IMR-90 (cell line): Measurements from ENCODE around the gene NUCB1. TPM values are rescaled to one million over a fixed set of nuclear protein-coding genes. Genes with fewer than 3 reads are reported as not detected.

Source experiments
- ATAC-seq: fragments of 200-7000 bp; cut with Tn5 transposase; 2 replicates; pipeline ENCODE4 v1.9.1; 2020; ENCODE audit warnings: low read depth, mild to moderate bottlenecking, moderate library complexity
- BruUV-seq: library from RNA; stranded (reverse); fragments of 400-500 nt; replicated peaks from 2 replicates; lab custom pipeline; 2021; lab: Mats Ljungman, UMichigan
- CTCF ChIA-PET: fragments of 300-600 bp; formaldehyde crosslinking; extraction: SDS; loops from one replicate; lab custom pipeline; 2021; ENCODE audit warnings: antibody characterized with exemption; lab: Yijun Ruan, JAX
- POLR2A ChIA-PET: fragments of 300-600 bp; sonication (Branson Sonifier 250); formaldehyde crosslinking; loops from one replicate; lab custom pipeline; 2022; ENCODE audit warnings: antibody characterized with exemption; ENCODE audit not compliant: unreplicated experiment; lab: Charles Lee
- DNase-seq: peaks from one replicate; pipeline ENCODE4 v3.0.0; 2013
- H2AFZ ChIP-seq: replicated peaks from 2 replicates; pipeline ENCODE3; 2013; ENCODE audit warnings: low read length, mild to moderate bottlenecking; ENCODE audit not compliant: poor library complexity
- H2AK5ac ChIP-seq: 2 replicates; pipeline ENCODE4 v1.6.1; 2013; ENCODE audit warnings: low read depth, low read length, inconsistent platforms
- H2AK9ac ChIP-seq: replicated peaks from 2 replicates; pipeline ENCODE3; 2013; ENCODE audit warnings: mild to moderate bottlenecking, low read depth, low read length, moderate library complexity; ENCODE audit not compliant: poor library complexity
- H2BK120ac ChIP-seq: 2 replicates; pipeline ENCODE4 v1.6.1; 2013; ENCODE audit warnings: low read depth, low read length, inconsistent platforms
- H2BK15ac ChIP-seq: 3 replicates; pipeline ENCODE4 v1.6.1; 2013; ENCODE audit warnings: low read depth, low read length, inconsistent platforms
- H2BK20ac ChIP-seq: 2 replicates; pipeline ENCODE4 v1.6.1; 2013; ENCODE audit warnings: low read depth, mild to moderate bottlenecking, inconsistent platforms, low read length, moderate library complexity
- H2BK5ac ChIP-seq: 2 replicates; pipeline ENCODE4 v1.6.1; 2013; ENCODE audit warnings: mild to moderate bottlenecking, low read depth, low read length, inconsistent platforms; ENCODE audit not compliant: poor library complexity, severe bottlenecking
- H3K14ac ChIP-seq: replicated peaks from 2 replicates; pipeline ENCODE4 v1.6.1; 2013; ENCODE audit warnings: low read depth, low read length, inconsistent platforms
- H3K18ac ChIP-seq: 2 replicates; pipeline ENCODE4 v1.6.1; 2013; ENCODE audit warnings: low read depth, low read length, control low read depth
- H3K23ac ChIP-seq: 2 replicates; pipeline ENCODE4 v1.6.1; 2013; ENCODE audit warnings: low read depth, low read length, inconsistent platforms
- H3K27ac ChIP-seq: 2 replicates; pipeline ENCODE4 v1.5.1; 2013; ENCODE audit warnings: mild to moderate bottlenecking, control low read depth, low read length; ENCODE audit not compliant: insufficient read depth
- H3K27me3 ChIP-seq: 2 replicates; pipeline ENCODE4 v1.6.1; 2013; ENCODE audit warnings: low read length; ENCODE audit not compliant: control insufficient read depth, insufficient read depth
- H3K36me3 ChIP-seq: 2 replicates; pipeline ENCODE4 v1.6.1; 2013; ENCODE audit warnings: low read length, mixed read lengths; ENCODE audit not compliant: control insufficient read depth, insufficient read depth
- H3K4ac ChIP-seq: 2 replicates; pipeline ENCODE4 v1.6.1; 2013; ENCODE audit warnings: low read depth, low read length, inconsistent platforms
- H3K4me1 ChIP-seq: 2 replicates; pipeline ENCODE4 v1.6.1; 2013; ENCODE audit warnings: low read length, mixed read lengths; ENCODE audit not compliant: control insufficient read depth, insufficient read depth
- H3K4me2 ChIP-seq: 2 replicates; pipeline ENCODE4 v1.6.1; 2013; ENCODE audit warnings: low read depth, mild to moderate bottlenecking, control low read depth, low read length, moderate library complexity
- H3K4me3 ChIP-seq: 2 replicates; pipeline ENCODE4 v1.5.1; 2013; ENCODE audit warnings: low read depth, mild to moderate bottlenecking, control low read depth, low read length, moderate library complexity; ENCODE audit not compliant: insufficient read depth
- H3K56ac ChIP-seq: 2 replicates; pipeline ENCODE4 v1.6.1; 2013; ENCODE audit warnings: low read length, inconsistent platforms; ENCODE audit not compliant: insufficient read depth; ENCODE audit errors: extremely low read depth
- H3K79me1 ChIP-seq, 2 experiments: 2 replicates each; pipeline ENCODE4 v1.6.1; 2013; ENCODE audit warnings: low read length in 2 of 2, inconsistent platforms in 1 of 2, low read depth in 1 of 2
- H3K9ac ChIP-seq: 2 replicates; pipeline ENCODE4 v1.6.1; 2013; ENCODE audit warnings: low read depth, low read length, control low read depth
- H3K9me1 ChIP-seq: 2 replicates; pipeline ENCODE4 v1.6.1; 2013; ENCODE audit warnings: low read length, inconsistent platforms; ENCODE audit not compliant: insufficient read depth
- H3K9me3 ChIP-seq: 2 replicates; pipeline ENCODE4 v1.6.1; 2013; ENCODE audit warnings: low read length; ENCODE audit not compliant: control insufficient read depth, insufficient read depth
- H4K20me1 ChIP-seq: 2 replicates; pipeline ENCODE4 v1.6.1; 2013; ENCODE audit warnings: low read length, inconsistent platforms; ENCODE audit not compliant: insufficient read depth
- H4K5ac ChIP-seq: 2 replicates; pipeline ENCODE4 v1.6.1; 2013; ENCODE audit warnings: mild to moderate bottlenecking, low read depth, low read length, control low read depth
- H4K8ac ChIP-seq, 2 experiments: 2 replicates each; pipeline ENCODE4 v1.6.1; 2013; ENCODE audit warnings: low read depth in 2 of 2, low read length in 2 of 2, control low read depth in 1 of 2, inconsistent platforms in 1 of 2
- H4K91ac ChIP-seq: 2 replicates; pipeline ENCODE4 v1.6.1; 2013; ENCODE audit warnings: low read depth, low read length, inconsistent platforms; ENCODE audit not compliant: insufficient read depth
- BHLHE40 ChIP-seq: fragments of 150-350 bp; IDR thresholded peaks from 2 replicates; pipeline ENCODE4 v1.6.1; 2016; ENCODE audit warnings: mild to moderate bottlenecking, low read depth, low read length
- CEBPB ChIP-seq: IDR thresholded peaks from 2 replicates; pipeline ENCODE4 v1.6.1; 2012; ENCODE audit warnings: low read depth, low read length, improper control_type of control experiment
- CHD1 ChIP-seq: IDR thresholded peaks from 2 replicates; pipeline ENCODE4 v1.6.1; 2012; ENCODE audit warnings: low read depth, low read length, improper control_type of control experiment
- MAFK ChIP-seq: IDR thresholded peaks from 2 replicates; pipeline ENCODE4 v1.6.1; 2012; ENCODE audit warnings: low read depth, low read length, improper control_type of control experiment
- MAZ ChIP-seq: IDR thresholded peaks from 2 replicates; pipeline ENCODE4 v1.6.1; 2012; ENCODE audit warnings: low read depth, mild to moderate bottlenecking, low read length, improper control_type of control experiment, moderate library complexity, borderline replicate concordance
- MXI1 ChIP-seq: IDR thresholded peaks from 2 replicates; pipeline ENCODE4 v1.6.1; 2012; ENCODE audit warnings: low read depth, mild to moderate bottlenecking, low read length, moderate library complexity, borderline replicate concordance
- POLR2A ChIP-seq: IDR thresholded peaks from 2 replicates; pipeline ENCODE4 v1.6.1; 2012; ENCODE audit warnings: mild to moderate bottlenecking, low read depth, low read length
- RAD21 ChIP-seq: IDR thresholded peaks from 2 replicates; pipeline ENCODE4 v1.6.1; 2012; ENCODE audit warnings: low read length, improper control_type of control experiment
- RCOR1 ChIP-seq: IDR thresholded peaks from 2 replicates; pipeline ENCODE4 v1.6.1; 2012; ENCODE audit warnings: mild to moderate bottlenecking, low read length, improper control_type of control experiment; ENCODE audit not compliant: insufficient replicate concordance
- RFX5 ChIP-seq: IDR thresholded peaks from 2 replicates; pipeline ENCODE4 v1.8.0; 2012; ENCODE audit warnings: low read depth, mild to moderate bottlenecking, low read length, moderate library complexity
- SMC3 ChIP-seq: fragments of 150-350 bp; IDR thresholded peaks from 2 replicates; pipeline ENCODE4 v1.6.1; 2016; ENCODE audit warnings: low read depth, mild to moderate bottlenecking, antibody characterized with exemption, low read length, moderate library complexity
- WGBS, 2 experiments: methylation state at CpG; one replicate each; pipeline versions ENCODE4 v1.1.5 to v1.1.7; 2013; ENCODE audit warnings: missing lambda C conversion rate in 2 of 2; ENCODE audit not compliant: insufficient read length in 1 of 2; ENCODE audit errors: extremely low coverage in 2 of 2; 5-methylcytosine and 5-hydroxymethylcytosine counted together
- dilution Hi-C: fragments of 300-500 bp; cut with HindIII; formaldehyde crosslinking; loops from one replicate; pipeline ENCODE4 v1.14.3; 2018; ENCODE audit warnings: low sequenced_read_pairs; ENCODE audit not compliant: unreplicated experiment
- in situ Hi-C: fragments of 300-500 bp; cut with MboI; formaldehyde crosslinking; loops from 3 replicates; pipeline ENCODE4 v1.14.3; 2019; ENCODE audit warnings: low sequenced_read_pairs, inconsistent platforms, mixed read lengths
- intact Hi-C: fragments of 100-400 bp; cut with micrococcal nuclease; formaldehyde crosslinking; loops from 2 replicates; pipeline ENCODE4 v1.10.0; 2022
- polyA plus RNA-seq, 3 experiments: library from polyadenylated mRNA; depleted of rRNA; stranded (reverse); fragments of >200 nt; gene quantifications; 2 replicates each; pipeline ENCODE4 v1.2.3, GENCODE V29; 2012; ENCODE audit warnings: low replicate concordance in 1 of 3
- total RNA-seq: library from RNA; depleted of rRNA; stranded (reverse); fragments of >200 nt; gene quantifications from 2 replicates; pipeline ENCODE4 v1.2.3, GENCODE V29; 2012
- TF ChIP-seq, protein P1 (sequence below): fragments of 150-350 bp; IDR thresholded peaks from 2 replicates; pipeline ENCODE4 v1.6.1; 2016; ENCODE audit warnings: low read depth, mild to moderate bottlenecking, low read length, moderate library complexity, borderline replicate concordance
- TF ChIP-seq, protein P2 (sequence below): fragments of 150-350 bp; IDR thresholded peaks from 2 replicates; pipeline ENCODE4 v1.6.1; 2017; ENCODE audit warnings: mild to moderate bottlenecking, antibody characterized with exemption, low read length, low read depth
- TF ChIP-seq, protein P3 (sequence below): conservative IDR thresholded peaks from 2 replicates; pipeline ENCODE4 v1.5.1; 2012; ENCODE audit warnings: mild to moderate bottlenecking, low read depth, low read length, improper control_type of control experiment

Gene NUCB1
- total and polyA plus RNA-seq, 2 of the 4 experiments (the other 2 are of a cell fraction) = 37.3 to 253 TPM

DNA sequence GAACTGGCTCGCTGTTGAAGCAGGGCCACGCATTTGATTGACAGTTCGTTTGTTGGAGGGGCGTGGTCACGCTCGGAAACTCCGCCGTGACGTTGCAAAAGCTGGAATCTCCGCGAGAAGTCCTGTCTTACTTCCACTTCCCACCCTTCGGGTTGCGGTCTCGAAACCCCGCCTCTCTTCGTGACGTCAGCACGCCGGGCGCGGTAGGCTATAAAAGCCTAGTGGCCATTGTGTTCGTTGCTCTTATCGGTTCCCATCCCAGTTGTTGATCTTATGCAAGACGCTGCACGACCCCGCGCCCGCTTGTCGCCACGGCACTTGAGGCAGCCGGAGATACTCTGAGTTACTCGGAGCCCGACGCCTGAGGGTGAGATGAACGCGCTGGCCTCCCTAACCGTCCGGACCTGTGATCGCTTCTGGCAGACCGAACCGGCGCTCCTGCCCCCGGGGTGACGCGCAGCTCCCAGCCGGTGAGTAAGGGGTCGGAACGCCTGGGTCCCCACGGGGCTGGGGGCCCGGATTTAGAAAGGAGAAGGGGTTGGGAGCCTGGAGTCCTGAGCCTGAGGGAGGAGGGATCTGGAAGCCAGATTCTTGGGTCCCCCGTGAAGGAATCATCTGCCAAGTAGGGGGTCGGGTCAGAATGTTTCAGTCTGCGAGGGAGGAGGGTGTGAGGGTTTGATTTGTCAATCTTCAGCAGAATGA is 27.8 kb upstream of the NUCB1 start, which contains the start of gene PPP1R15A:
Gene PPP1R15A, plus strand, starts transcription at position 240 of the 702 bp plus-strand sequence. CDS start 813 bp downstream, outside the sequence.
- intact Hi-C loops = no loop called here
- peak within 1 kb of the TSS; percentile 53; the same call in 1 of the 3 replicates for H2BK15ac ChIP-seq
- CTCF ChIA-PET = no interaction called here
- no peak for TF ChIP-seq MAFK
- TF ChIP-seq, protein P1, sequence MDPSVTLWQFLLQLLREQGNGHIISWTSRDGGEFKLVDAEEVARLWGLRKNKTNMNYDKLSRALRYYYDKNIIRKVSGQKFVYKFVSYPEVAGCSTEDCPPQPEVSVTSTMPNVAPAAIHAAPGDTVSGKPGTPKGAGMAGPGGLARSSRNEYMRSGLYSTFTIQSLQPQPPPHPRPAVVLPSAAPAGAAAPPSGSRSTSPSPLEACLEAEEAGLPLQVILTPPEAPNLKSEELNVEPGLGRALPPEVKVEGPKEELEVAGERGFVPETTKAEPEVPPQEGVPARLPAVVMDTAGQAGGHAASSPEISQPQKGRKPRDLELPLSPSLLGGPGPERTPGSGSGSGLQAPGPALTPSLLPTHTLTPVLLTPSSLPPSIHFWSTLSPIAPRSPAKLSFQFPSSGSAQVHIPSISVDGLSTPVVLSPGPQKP = no peak
- TF ChIP-seq CHD1 = peak; percentile 97
- TF ChIP-seq, protein P2, sequence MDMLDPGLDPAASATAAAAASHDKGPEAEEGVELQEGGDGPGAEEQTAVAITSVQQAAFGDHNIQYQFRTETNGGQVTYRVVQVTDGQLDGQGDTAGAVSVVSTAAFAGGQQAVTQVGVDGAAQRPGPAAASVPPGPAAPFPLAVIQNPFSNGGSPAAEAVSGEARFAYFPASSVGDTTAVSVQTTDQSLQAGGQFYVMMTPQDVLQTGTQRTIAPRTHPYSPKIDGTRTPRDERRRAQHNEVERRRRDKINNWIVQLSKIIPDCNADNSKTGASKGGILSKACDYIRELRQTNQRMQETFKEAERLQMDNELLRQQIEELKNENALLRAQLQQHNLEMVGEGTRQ = no peak
- TF ChIP-seq CEBPB = peak; percentile 81
- 0 out of 2 replicates have a peak, but pooled peaks have one; percentile 28 for TF ChIP-seq MXI1
- 0 out of 2 replicates have a peak, but pooled peaks have one; percentile 31 for TF ChIP-seq RFX5
- TF ChIP-seq, protein P3, sequence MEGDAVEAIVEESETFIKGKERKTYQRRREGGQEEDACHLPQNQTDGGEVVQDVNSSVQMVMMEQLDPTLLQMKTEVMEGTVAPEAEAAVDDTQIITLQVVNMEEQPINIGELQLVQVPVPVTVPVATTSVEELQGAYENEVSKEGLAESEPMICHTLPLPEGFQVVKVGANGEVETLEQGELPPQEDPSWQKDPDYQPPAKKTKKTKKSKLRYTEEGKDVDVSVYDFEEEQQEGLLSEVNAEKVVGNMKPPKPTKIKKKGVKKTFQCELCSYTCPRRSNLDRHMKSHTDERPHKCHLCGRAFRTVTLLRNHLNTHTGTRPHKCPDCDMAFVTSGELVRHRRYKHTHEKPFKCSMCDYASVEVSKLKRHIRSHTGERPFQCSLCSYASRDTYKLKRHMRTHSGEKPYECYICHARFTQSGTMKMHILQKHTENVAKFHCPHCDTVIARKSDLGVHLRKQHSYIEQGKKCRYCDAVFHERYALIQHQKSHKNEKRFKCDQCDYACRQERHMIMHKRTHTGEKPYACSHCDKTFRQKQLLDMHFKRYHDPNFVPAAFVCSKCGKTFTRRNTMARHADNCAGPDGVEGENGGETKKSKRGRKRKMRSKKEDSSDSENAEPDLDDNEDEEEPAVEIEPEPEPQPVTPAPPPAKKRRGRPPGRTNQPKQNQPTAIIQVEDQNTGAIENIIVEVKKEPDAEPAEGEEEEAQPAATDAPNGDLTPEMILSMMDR = no peak
- TF ChIP-seq BHLHE40 = no peak; the same call in 1 of the 2 replicates
- no peak for TF ChIP-seq RAD21
- peak; percentile 100 for TF ChIP-seq POLR2A
- no peak for TF ChIP-seq SMC3
- no peak for TF ChIP-seq RCOR1
- TF ChIP-seq MAZ = peak; percentile 73

More for the DNA sequence above, 27.8 kb upstream of the NUCB1 start, which contains the start of gene PPP1R15A:
- Histone ChIP-seq H3K4me3 (peak within 1 kb of the TSS; percentile 71), H2BK5ac (peak within 1 kb of the TSS; percentile 94), H3K18ac (peak within 1 kb of the TSS; percentile 70), H4K20me1 (peaks cover 49% of the 10 kb centered on the region), H3K4me1 (peaks cover 15% of the 10 kb centered on the region), H2BK20ac (peak within 1 kb of the TSS; percentile 60), H3K9me1 (no peaks in the 10 kb centered on the region; the same call in 1 of the 2 replicates), H3K4me2 (peak within 1 kb of the TSS; percentile 99), H2AFZ (peak within 1 kb of the TSS; percentile 74), H3K27me3 (no peaks in the 10 kb centered on the region), H3K79me1 (peaks cover 0 to 63% of the 10 kb centered on the region in 2 experiments), H3K27ac (peak within 1 kb of the TSS; percentile 92), H2AK5ac (peak within 1 kb of the TSS; percentile 97), H3K14ac (peak within 1 kb of the TSS; percentile 100), H3K36me3 (peaks cover 32% of the 10 kb centered on the region), H3K23ac (peak within 1 kb of the TSS; percentile 99), H3K4ac (peak within 1 kb of the TSS; percentile 99), H2AK9ac (peak within 1 kb of the TSS; percentile 100), H4K91ac (peak within 1 kb of the TSS; percentile 97), H4K8ac (peak within 1 kb of the TSS; percentile 18 to 91; a peak in 3 of 4 replicates), H3K9ac (peak within 1 kb of the TSS; percentile 95), H3K9me3 (no peaks in the 10 kb centered on the region), H4K5ac (peak within 1 kb of the TSS; percentile 59), H2BK120ac (peak within 1 kb of the TSS; percentile 88), H3K56ac (peak within 1 kb of the TSS; percentile 98)
- peak; percentile 28 for ATAC-seq
- POLR2A ChIA-PET = interaction anchor here (0.5 to 1.0 kb wide), 8 partner anchors 8 to 312 kb away, joined by 3 to 13 read pairs (median 4); no protein-coding TSS in a partner anchor
- in situ Hi-C loops (no loop called here), dilution Hi-C loops (no loop called here)
- DNase-seq = peak; percentile 97
- WGBS, 2 experiments = 1% methylated on average over 34 of the region's 53 CpGs; no CpG with 5 or more reads in 1 of the 2 experiments
- BruUV-seq = TSS peak; percentile 75
